Adrenal gland (tissue), 12 donors: Measurements from ENCODE around the gene STT3B. TPM values are rescaled to one million over a fixed set of nuclear protein-coding genes. Genes with fewer than 3 reads are reported as not detected.

ENCODE experiments used
- DNase-seq, 7 donors: peaks; one replicate each; pipeline ENCODE4 v3.0.0-alpha.2; 2019 to 2020
- H3K27ac ChIP-seq, 5 donors: fragments of 200-600 bp; sonication (generic) in 4 of 5; 1 replicate in 3 of 5; 2 replicates in 2 of 5; pipeline versions ENCODE4 v1.5.1 to v1.8.0; 2016 to 2020; ENCODE audit warnings: mild to moderate bottlenecking in 1 of 5
- H3K27me3 ChIP-seq: fragments of 200-600 bp; 2 replicates; pipeline ENCODE4 v1.8.0; 2021
- H3K36me3 ChIP-seq, 2 donors: fragments of 200-600 bp; replicated peaks in 1 of 2; 1 replicate in 1 of 2; 2 replicates in 1 of 2; pipeline versions ENCODE4 v1.5.1 to v1.8.0; 2018 to 2022
- H3K4me1 ChIP-seq, 2 donors: fragments of 200-600 bp; replicated peaks in 1 of 2; 1 replicate in 1 of 2; 2 replicates in 1 of 2; pipeline versions ENCODE4 v1.5.1 to v1.8.0; 2018 to 2021
- H3K4me3 ChIP-seq, 4 donors: fragments of 200-600 bp; sonication (generic) in 3 of 4; one replicate each; pipeline ENCODE4 v1.5.1; 2016 to 2018
- H3K9me3 ChIP-seq, 3 donors: fragments of 200-600 bp; sonication (generic) in 1 of 3; replicated peaks in 1 of 3; 1 replicate in 2 of 3; 2 replicates in 1 of 3; pipeline versions ENCODE4 v1.5.1 to v1.8.0; 2016 to 2021
- CTCF ChIP-seq, 6 experiments: fragments of 450-650 bp in 4 of 6; fragments of 200-600 bp in 2 of 6; sonication (generic) in 1 of 6; IDR thresholded peaks; 1 replicate in 5 of 6; 2 replicates in 1 of 6; pipeline versions ENCODE4 v1.5.1 to v1.8.0; 2016 to 2021; ENCODE audit warnings: antibody characterized with exemption in 6 of 6, mild to moderate bottlenecking in 2 of 6, moderate library complexity in 1 of 6
- POLR2A ChIP-seq, 2 donors: fragments of 450-650 bp; IDR thresholded peaks; one replicate each; pipeline ENCODE4 v1.6.1; 2017; ENCODE audit warnings: antibody characterized with exemption in 2 of 2, mild to moderate bottlenecking in 2 of 2, moderate library complexity in 1 of 2
- WGBS, 4 donors: extraction: QIAGEN DNeasy Blood & Tissue Kit in 2 of 4; methylation state at CpG; one replicate each; pipeline versions ENCODE4 v1.1.5 to v1.1.7; 2013 to 2017; 5-methylcytosine and 5-hydroxymethylcytosine counted together
- intact Hi-C, 2 donors: fragments of 100-400 bp; cut with DNase I; formaldehyde crosslinking; loops; one replicate each; pipeline versions ENCODE4 v1.14.1 to v1.15.0; 2022 to 2023
- polyA plus RNA-seq, 3 donors: library from polyadenylated mRNA; stranded (reverse); fragments of 200-250 nt in 2 of 3; fragments of 350-450 nt in 1 of 3; fragmentation: Illumina TruSeq in 1 of 3; extraction: RNeasy Lipid Tissue Mini Kit (QIAGEN cat#74804) in 1 of 3; gene quantifications; one replicate each; pipeline ENCODE4 v1.2.3, GENCODE V29; 2013 to 2014
- total RNA-seq, 9 donors: library from RNA; depleted of rRNA in 4 of 9; stranded (reverse); fragments of >200 nt in 4 of 9; fragments of 120-200 nt in 1 of 9; fragmentation: NEBNext Ultra II Directional in 1 of 9; extraction: Animal tissue kit (Norgen Biotek cat#: 25700) in 1 of 9; gene quantifications; one replicate each; pipeline versions ENCODE4 v1.1.0 to v1.2.4, GENCODE V29; 2013 to 2023
- donor health status: healthy with polysubstance abuse.
- donor health status: Bipolar disorder and iron deficiency.
- donor health status: DM: yes; HTN: yes; CAD: no.
- donor health status: DM: no; HTN: no; CAD: no.
- donor health status: DM: no; HTN: no; CAD: no.
- donor health status: DM: yes; HTN: yes; CAD: no.

The STT3B gene
- total and polyA plus RNA-seq, 12 donors, result 38.0 to 141 (median 104) TPM

GRCh38 chr3:31573036-31573779 lies 40.5 kb downstream of the STT3B start:
- TF ChIP-seq POLR2A (IDR thresholded peaks at IDR 0.05) (no peak), CTCF (IDR thresholded peaks at IDR 0.05) (no peak)
- H3K9me3 ChIP-seq, result no peaks in the 10 kb centered on the region
- peaks cover 0 to 28% of the 10 kb centered on the region in 2 donors for H3K4me1 ChIP-seq
- no peaks in the 10 kb centered on the region for H3K36me3 ChIP-seq
- H3K4me3 ChIP-seq, result no peak overlapping the region
- no peak for DNase-seq
- 64 to 80% (median 71%) methylated on average over 3 of the region's 3 CpGs for WGBS, 4 donors
- intact Hi-C loops, result no loop called here
- H3K27me3 ChIP-seq, result no peaks in the 10 kb centered on the region
- no peak overlapping the region for H3K27ac ChIP-seq

- H3K36me3 ChIP-seq, result peaks cover 0 to 4% of the 10 kb centered on the region in 2 donors
- H3K27ac ChIP-seq, result no peak overlapping the region
- intact Hi-C loops, result no loop called here
- H3K4me1 ChIP-seq, result peaks cover 0 to 24% of the 10 kb centered on the region in 2 donors
- no peak overlapping the region for H3K4me3 ChIP-seq
- 68 to 82% (median 71%) methylated on average over 2 of the region's 2 CpGs for WGBS, 4 donors
- no peaks in the 10 kb centered on the region for H3K27me3 ChIP-seq
- no peaks in the 10 kb centered on the region for H3K9me3 ChIP-seq
- no peak for DNase-seq
- no peak for TF ChIP-seq CTCF (IDR thresholded peaks at IDR 0.05)
- TF ChIP-seq POLR2A (IDR thresholded peaks at IDR 0.05), result no peak
Observed at GRCh38 chr3:31575448-31575847, 42.7 kb downstream of the STT3B start.

GRCh38 chr3:31576521-31576920 lies 43.8 kb downstream of the STT3B start:
- TF ChIP-seq CTCF (IDR thresholded peaks at IDR 0.05) (no peak), POLR2A (IDR thresholded peaks at IDR 0.05) (no peak)
- Histone ChIP-seq H3K4me1 (peaks cover 0 to 24% of the 10 kb centered on the region in 2 donors), H3K9me3 (no peaks in the 10 kb centered on the region), H3K27ac (no peak overlapping the region), H3K27me3 (no peaks in the 10 kb centered on the region), H3K36me3 (peaks cover 0 to 4% of the 10 kb centered on the region in 2 donors), H3K4me3 (no peak overlapping the region)
- no peak for DNase-seq
- 84 to 94% (median 93%) methylated on average over 1 of the region's 1 CpG for WGBS, 4 donors
- intact Hi-C loops, result no loop called here

GRCh38 chr3:31577232-31577631 lies 44.5 kb downstream of the STT3B start:
- DNase-seq, result no peak
- intact Hi-C loops, result no loop called here
- H3K4me1 ChIP-seq, result peaks cover 0 to 24% of the 10 kb centered on the region in 2 donors
- TF ChIP-seq CTCF (IDR thresholded peaks at IDR 0.05) (no peak), POLR2A (IDR thresholded peaks at IDR 0.05) (no peak)
- H3K4me3 ChIP-seq, result no peak overlapping the region
- no peaks in the 10 kb centered on the region for H3K9me3 ChIP-seq
- no peak overlapping the region for H3K27ac ChIP-seq
- H3K36me3 ChIP-seq, result peaks cover 0 to 4% of the 10 kb centered on the region in 2 donors
- no peaks in the 10 kb centered on the region for H3K27me3 ChIP-seq
